SU-DHL-6 (cell line): ENCODE results near the gene HSF5.

Experiments used
- H2AFZ ChIP-seq: fragments of 200-600 bp; sonication (generic); 2 replicates; pipeline ENCODE4 v1.6.1; 2014; ENCODE audit warnings: low read depth, mild to moderate bottlenecking, moderate library complexity, mixed read lengths, antibody characterized with exemption, low read length; ENCODE audit not compliant: severe bottlenecking
- H3F3A ChIP-seq: fragments of 200-600 bp; shearing (Covaris generic); 2 replicates; pipeline ENCODE4 v1.6.0; 2016; ENCODE audit warnings: antibody characterized with exemption, mild to moderate bottlenecking; ENCODE audit not compliant: insufficient read depth
- H3K27ac ChIP-seq: fragments of 200-600 bp; sonication (generic); 2 replicates; pipeline ENCODE4 v1.5.1; 2016; ENCODE audit warnings: low read depth, mild to moderate bottlenecking, low read length, moderate library complexity, mixed read lengths
- H3K27me3 ChIP-seq: fragments of 200-600 bp; sonication (generic), shearing (Covaris generic); 2 replicates; pipeline ENCODE4 v1.6.0; 2014; ENCODE audit warnings: mild to moderate bottlenecking, low read length
- H3K36me3 ChIP-seq: fragments of 200-600 bp; sonication (generic); 2 replicates; pipeline ENCODE4 v1.6.1; 2014; ENCODE audit warnings: mild to moderate bottlenecking, low read length, mixed read lengths
- H3K4me2 ChIP-seq: fragments of 300-600, 200-600 bp; shearing (Covaris generic), sonication (generic); 2 replicates; pipeline ENCODE4 v1.6.0; 2014; ENCODE audit warnings: low read length, low read depth, mild to moderate bottlenecking; ENCODE audit not compliant: poor library complexity, severe bottlenecking
- H3K4me3 ChIP-seq: fragments of 200-600 bp; sonication (generic); 2 replicates; pipeline ENCODE4 v1.5.1; 2014; ENCODE audit warnings: antibody characterized with exemption, low read length, mild to moderate bottlenecking, mixed read lengths; ENCODE audit not compliant: insufficient read depth, poor library complexity, severe bottlenecking
- H3K79me2 ChIP-seq: fragments of 200-600 bp; sonication (generic); 2 replicates; pipeline ENCODE4 v1.6.1; 2014; ENCODE audit warnings: mild to moderate bottlenecking, low read length, moderate library complexity; ENCODE audit not compliant: insufficient read depth
- H3K9ac ChIP-seq: fragments of 200-600 bp; sonication (generic); 2 replicates; pipeline ENCODE4 v1.7.0; 2014; ENCODE audit warnings: mild to moderate bottlenecking, low read length
- H3K9me2 ChIP-seq: fragments of 200-600 bp; sonication (generic); replicated peaks from 2 replicates; pipeline ENCODE4 v1.6.1; 2014; ENCODE audit warnings: low read length; ENCODE audit not compliant: insufficient read depth
- H3K9me3 ChIP-seq: fragments of 200-600 bp; sonication (generic); 2 replicates; pipeline ENCODE4 v1.6.1; 2014; ENCODE audit warnings: low read length, mixed read lengths; ENCODE audit not compliant: insufficient read depth
- H4K20me1 ChIP-seq: fragments of 200-600 bp; sonication (generic); 2 replicates; pipeline ENCODE4 v1.6.1; 2014; ENCODE audit warnings: low read depth, mild to moderate bottlenecking, antibody characterized with exemption, low read length, moderate library complexity, mixed read lengths
- EZH2phosphoT487 ChIP-seq: fragments of 200-600 bp; sonication (generic), shearing (Covaris generic); conservative IDR thresholded peaks from 2 replicates; pipeline ENCODE4 v1.6.1; 2018; ENCODE audit warnings: mild to moderate bottlenecking, antibody characterized with exemption, low read length, moderate library complexity, mixed read lengths
- TF ChIP-seq, protein P1 (sequence below): fragments of 200-600 bp; sonication (generic); IDR thresholded peaks from one replicate; pipeline ENCODE4 v1.5.1; 2017; ENCODE audit warnings: antibody characterized with exemption, mild to moderate bottlenecking, low read length, moderate library complexity; ENCODE audit not compliant: insufficient read depth, poor library complexity, severe bottlenecking

HSF5 gene

DNA sequence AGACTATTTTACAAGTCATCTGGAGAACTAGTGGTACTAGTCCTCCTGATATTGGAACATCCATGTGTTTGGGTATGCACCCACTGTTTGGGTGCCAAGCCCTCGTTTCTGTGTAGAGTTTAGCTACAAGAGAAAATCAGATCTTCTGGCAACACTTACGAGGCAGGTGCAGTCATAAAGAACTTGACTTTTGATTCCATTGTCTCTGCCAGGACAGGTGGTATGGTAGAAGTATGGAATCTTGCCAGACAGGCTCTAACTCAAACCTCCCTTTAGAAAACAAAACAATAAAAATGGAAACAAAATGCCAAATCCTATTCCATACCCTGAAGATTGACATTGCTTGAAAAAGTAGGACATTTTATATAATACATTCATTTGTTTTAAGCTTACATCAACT lies 86.9 kb downstream of the HSF5 start:
- Histone ChIP-seq H3K4me2 (no peak overlapping the region), H3K27me3 (no peaks in the 10 kb centered on the region), H3K9me3 (no peaks in the 10 kb centered on the region), H3K9ac (no peak overlapping the region), H3K27ac (no peak overlapping the region), H3K4me3 (no peak overlapping the region), H3K79me2 (no peaks in the 10 kb centered on the region), H2AFZ (no peak overlapping the region), H3K9me2 (no peaks in the 10 kb centered on the region), H3F3A (no peaks in the 10 kb centered on the region), H4K20me1 (no peaks in the 10 kb centered on the region), H3K36me3 (no peaks in the 10 kb centered on the region)
- TF ChIP-seq EZH2phosphoT487, result no peak
- TF ChIP-seq, protein P1, sequence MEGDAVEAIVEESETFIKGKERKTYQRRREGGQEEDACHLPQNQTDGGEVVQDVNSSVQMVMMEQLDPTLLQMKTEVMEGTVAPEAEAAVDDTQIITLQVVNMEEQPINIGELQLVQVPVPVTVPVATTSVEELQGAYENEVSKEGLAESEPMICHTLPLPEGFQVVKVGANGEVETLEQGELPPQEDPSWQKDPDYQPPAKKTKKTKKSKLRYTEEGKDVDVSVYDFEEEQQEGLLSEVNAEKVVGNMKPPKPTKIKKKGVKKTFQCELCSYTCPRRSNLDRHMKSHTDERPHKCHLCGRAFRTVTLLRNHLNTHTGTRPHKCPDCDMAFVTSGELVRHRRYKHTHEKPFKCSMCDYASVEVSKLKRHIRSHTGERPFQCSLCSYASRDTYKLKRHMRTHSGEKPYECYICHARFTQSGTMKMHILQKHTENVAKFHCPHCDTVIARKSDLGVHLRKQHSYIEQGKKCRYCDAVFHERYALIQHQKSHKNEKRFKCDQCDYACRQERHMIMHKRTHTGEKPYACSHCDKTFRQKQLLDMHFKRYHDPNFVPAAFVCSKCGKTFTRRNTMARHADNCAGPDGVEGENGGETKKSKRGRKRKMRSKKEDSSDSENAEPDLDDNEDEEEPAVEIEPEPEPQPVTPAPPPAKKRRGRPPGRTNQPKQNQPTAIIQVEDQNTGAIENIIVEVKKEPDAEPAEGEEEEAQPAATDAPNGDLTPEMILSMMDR, result no peak

DNA sequence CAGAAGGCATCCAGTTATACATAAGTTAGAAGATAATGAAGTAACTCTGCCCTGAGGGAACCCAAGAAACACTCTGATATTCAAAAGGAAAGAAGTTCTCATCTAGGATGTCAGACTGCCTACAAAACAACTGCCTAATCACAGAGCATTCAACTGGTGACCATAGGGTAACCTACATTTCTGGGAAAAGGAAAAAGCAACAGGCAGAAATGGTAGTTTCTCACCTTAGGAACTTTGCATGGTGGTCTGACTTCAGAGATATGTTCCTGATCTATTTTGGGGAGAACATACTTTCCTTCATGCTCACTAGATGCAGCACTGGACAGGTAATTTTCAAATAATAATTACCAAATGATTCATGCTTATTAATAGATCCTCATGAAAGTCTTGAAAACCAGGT lies 87.4 kb downstream of the HSF5 start:
- no peak overlapping the region for H3K4me2 ChIP-seq
- no peaks in the 10 kb centered on the region for H3K27me3 ChIP-seq
- H4K20me1 ChIP-seq, result no peaks in the 10 kb centered on the region
- no peaks in the 10 kb centered on the region for H3K9me2 ChIP-seq
- H3K36me3 ChIP-seq, result no peaks in the 10 kb centered on the region
- TF ChIP-seq, protein P1, result no peak
- TF ChIP-seq EZH2phosphoT487, result no peak
- no peak overlapping the region for H2AFZ ChIP-seq
- no peak overlapping the region for H3K27ac ChIP-seq
- no peaks in the 10 kb centered on the region for H3F3A ChIP-seq
- no peak overlapping the region for H3K4me3 ChIP-seq
- H3K9ac ChIP-seq, result no peak overlapping the region
- H3K9me3 ChIP-seq, result no peaks in the 10 kb centered on the region
- no peaks in the 10 kb centered on the region for H3K79me2 ChIP-seq

DNA sequence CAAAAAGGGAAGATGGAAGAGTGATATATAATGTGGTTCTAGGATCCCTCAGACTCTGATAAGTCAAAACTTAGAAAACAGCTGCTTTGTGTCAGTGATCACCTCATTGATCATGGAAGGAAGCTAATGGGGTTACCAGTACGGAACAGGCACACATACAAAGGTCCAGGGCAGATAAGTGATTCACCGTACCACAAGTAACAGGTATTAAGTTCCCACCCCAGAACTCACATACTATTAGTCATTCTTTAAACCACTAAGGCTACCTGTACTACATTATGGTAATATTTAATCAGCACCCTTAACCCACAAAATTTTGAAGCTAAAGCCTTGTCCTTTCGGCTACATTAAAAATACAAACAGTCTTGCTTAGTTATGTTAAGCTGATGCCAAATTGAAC lies 88.2 kb downstream of the HSF5 start:
- Histone ChIP-seq H3K4me3 (no peak overlapping the region), H3K27me3 (no peaks in the 10 kb centered on the region), H3K9me2 (no peaks in the 10 kb centered on the region), H3F3A (no peaks in the 10 kb centered on the region), H3K4me2 (no peak overlapping the region), H3K9ac (no peak overlapping the region), H4K20me1 (no peaks in the 10 kb centered on the region), H3K36me3 (no peaks in the 10 kb centered on the region), H3K9me3 (no peaks in the 10 kb centered on the region), H2AFZ (no peak overlapping the region), H3K79me2 (no peaks in the 10 kb centered on the region), H3K27ac (no peak overlapping the region)
- TF ChIP-seq EZH2phosphoT487, result no peak
- TF ChIP-seq, protein P1, result no peak
